Astrocyte (in vitro differentiated cells and primary cell): ENCODE data around the gene HLCS. TPM values are rescaled to one million over a fixed set of nuclear protein-coding genes. Genes with fewer than 3 reads are reported as not detected.

ENCODE experiments used
- DNase-seq: peaks from one replicate; pipeline ENCODE4 v3.0.0-alpha.2; 2010; ENCODE audit warnings: low read depth
- FAIRE-seq: peaks from 2 replicates; lab custom pipeline; 2011; peaks lifted over from hg19 to GRCh38; lab: Jason Lieb, UNC
- H2AFZ ChIP-seq: 2 replicates; pipeline ENCODE4 v1.6.0; 2012; ENCODE audit warnings: low read depth, low read length, inconsistent platforms
- H3K27ac ChIP-seq: 2 replicates; pipeline ENCODE4 v1.5.1; 2011; ENCODE audit warnings: low read depth, low read length, inconsistent platforms
- H3K27me3 ChIP-seq: 2 replicates; pipeline ENCODE4 v1.6.0; 2011; ENCODE audit warnings: low read length, inconsistent platforms; ENCODE audit not compliant: insufficient read depth
- H3K36me3 ChIP-seq: 2 replicates; pipeline ENCODE4 v1.5.1; 2011; ENCODE audit warnings: low read length, inconsistent platforms; ENCODE audit not compliant: insufficient read depth
- H3K4me1 ChIP-seq: 2 replicates; pipeline ENCODE4 v1.5.1; 2011; ENCODE audit warnings: low read length, inconsistent platforms; ENCODE audit not compliant: insufficient read depth
- H3K4me2 ChIP-seq: 2 replicates; pipeline ENCODE4 v1.6.0; 2012; ENCODE audit warnings: low read length, inconsistent platforms
- H3K4me3 ChIP-seq: 2 replicates; pipeline ENCODE4 v1.5.1; 2011; ENCODE audit warnings: low read depth, mild to moderate bottlenecking, low read length, inconsistent platforms; ENCODE audit not compliant: insufficient read depth
- H3K79me2 ChIP-seq: 2 replicates; pipeline ENCODE4 v1.6.0; 2012; ENCODE audit warnings: mild to moderate bottlenecking, low read length, inconsistent platforms; ENCODE audit not compliant: insufficient read depth
- H3K9ac ChIP-seq: 2 replicates; pipeline ENCODE4 v1.6.0; 2012; ENCODE audit warnings: mild to moderate bottlenecking, low read length, inconsistent platforms
- H3K9me3 ChIP-seq: 2 replicates; pipeline ENCODE4 v1.5.1; 2012; ENCODE audit warnings: low read depth, mild to moderate bottlenecking, low read length, inconsistent platforms; ENCODE audit not compliant: insufficient read depth
- H4K20me1 ChIP-seq: 2 replicates; pipeline ENCODE4 v1.6.0; 2012; ENCODE audit warnings: low read length, inconsistent platforms; ENCODE audit not compliant: insufficient read depth
- H3K27ac Mint-ChIP-seq: one replicate; pipeline ENCODE4 v1.8.0; 2021; ENCODE audit warnings: mild to moderate bottlenecking, mixed read lengths; ENCODE audit not compliant: unreplicated experiment
- H3K27me3 Mint-ChIP-seq: one replicate; pipeline ENCODE4 v1.8.0; 2021; ENCODE audit warnings: low read depth, mixed read lengths; ENCODE audit not compliant: unreplicated experiment
- H3K36me3 Mint-ChIP-seq: one replicate; pipeline ENCODE4 v1.8.0; 2021; ENCODE audit warnings: low read depth, mixed read lengths; ENCODE audit not compliant: unreplicated experiment
- H3K4me1 Mint-ChIP-seq: one replicate; pipeline ENCODE4 v1.8.0; 2021; ENCODE audit warnings: low read depth, mixed read lengths; ENCODE audit not compliant: unreplicated experiment
- H3K4me3 Mint-ChIP-seq: one replicate; pipeline ENCODE4 v1.8.0; 2021; ENCODE audit warnings: mild to moderate bottlenecking, moderate library complexity, mixed read lengths; ENCODE audit not compliant: unreplicated experiment
- H3K9me3 Mint-ChIP-seq: one replicate; pipeline ENCODE4 v1.8.0; 2021; ENCODE audit warnings: mild to moderate bottlenecking, mixed read lengths; ENCODE audit not compliant: unreplicated experiment
- EZH2 ChIP-seq: IDR thresholded peaks from 2 replicates; pipeline ENCODE4 v1.6.1; 2012; ENCODE audit warnings: mild to moderate bottlenecking, low read length, inconsistent platforms; ENCODE audit not compliant: insufficient read depth
- total RNA-seq: library from RNA; stranded (reverse); gene quantifications from 2 replicates; pipeline ENCODE4 v1.2.1, GENCODE V29; 2021
- TF ChIP-seq, protein P1 (sequence below): IDR thresholded peaks from 2 replicates; pipeline ENCODE4 v1.5.1; 2011; ENCODE audit warnings: low read depth, mild to moderate bottlenecking, inconsistent platforms, low read length, moderate library complexity; ENCODE audit not compliant: insufficient read depth

Gene HLCS
- total RNA-seq, 1 donor from 2014 or later = 20.9 TPM

DNA sequence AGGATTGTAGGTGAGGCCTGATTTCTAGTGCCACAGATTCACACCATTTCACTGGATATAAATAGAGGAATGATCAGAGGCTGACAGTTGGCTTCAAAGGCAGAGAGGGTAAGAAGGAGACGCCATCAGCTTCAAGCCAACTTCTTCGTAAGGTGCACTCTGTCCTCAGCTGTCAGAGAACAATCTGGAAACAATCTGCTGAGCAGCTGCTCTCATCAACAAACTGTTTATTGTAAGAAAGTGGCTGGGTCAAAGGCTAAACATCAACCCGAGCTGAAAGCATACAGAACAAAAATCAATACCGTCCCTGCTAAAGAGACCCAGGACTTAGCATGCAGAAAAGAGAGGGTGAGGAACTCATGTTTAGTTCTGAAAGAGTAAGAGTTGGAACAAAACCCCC is 48.2 kb downstream of the HLCS start:
- FAIRE-seq (no peak), DNase-seq (no peak)
- Histone ChIP-seq H3K4me2 (no peak overlapping the region), H3K27ac (no peak overlapping the region), H3K4me3 (no peak overlapping the region), H3K79me2 (peaks cover 4% of the 10 kb centered on the region), H3K9me3 (no peaks in the 10 kb centered on the region), H3K27me3 (no peaks in the 10 kb centered on the region), H3K36me3 (no peaks in the 10 kb centered on the region), H3K9ac (no peak overlapping the region), H3K4me1 (peaks cover 4% of the 10 kb centered on the region), H2AFZ (no peak overlapping the region), H4K20me1 (peaks cover 4% of the 10 kb centered on the region)
- no peaks in the 10 kb centered on the region for H3K27me3 Mint-ChIP-seq
- no peak overlapping the region for H3K4me3 Mint-ChIP-seq
- H3K9me3 Mint-ChIP-seq = no peaks in the 10 kb centered on the region
- H3K27ac Mint-ChIP-seq = no peak overlapping the region
- peaks cover 7% of the 10 kb centered on the region for H3K36me3 Mint-ChIP-seq
- TF ChIP-seq EZH2 = no peak
- TF ChIP-seq, protein P1, sequence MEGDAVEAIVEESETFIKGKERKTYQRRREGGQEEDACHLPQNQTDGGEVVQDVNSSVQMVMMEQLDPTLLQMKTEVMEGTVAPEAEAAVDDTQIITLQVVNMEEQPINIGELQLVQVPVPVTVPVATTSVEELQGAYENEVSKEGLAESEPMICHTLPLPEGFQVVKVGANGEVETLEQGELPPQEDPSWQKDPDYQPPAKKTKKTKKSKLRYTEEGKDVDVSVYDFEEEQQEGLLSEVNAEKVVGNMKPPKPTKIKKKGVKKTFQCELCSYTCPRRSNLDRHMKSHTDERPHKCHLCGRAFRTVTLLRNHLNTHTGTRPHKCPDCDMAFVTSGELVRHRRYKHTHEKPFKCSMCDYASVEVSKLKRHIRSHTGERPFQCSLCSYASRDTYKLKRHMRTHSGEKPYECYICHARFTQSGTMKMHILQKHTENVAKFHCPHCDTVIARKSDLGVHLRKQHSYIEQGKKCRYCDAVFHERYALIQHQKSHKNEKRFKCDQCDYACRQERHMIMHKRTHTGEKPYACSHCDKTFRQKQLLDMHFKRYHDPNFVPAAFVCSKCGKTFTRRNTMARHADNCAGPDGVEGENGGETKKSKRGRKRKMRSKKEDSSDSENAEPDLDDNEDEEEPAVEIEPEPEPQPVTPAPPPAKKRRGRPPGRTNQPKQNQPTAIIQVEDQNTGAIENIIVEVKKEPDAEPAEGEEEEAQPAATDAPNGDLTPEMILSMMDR = no peak
- peaks cover 12% of the 10 kb centered on the region for H3K4me1 Mint-ChIP-seq

- no peaks in the 10 kb centered on the region for H3K9me3 Mint-ChIP-seq
- FAIRE-seq (no peak), DNase-seq (peak; percentile 35)
- peaks cover 7% of the 10 kb centered on the region for H3K36me3 Mint-ChIP-seq
- Histone ChIP-seq H3K9ac (peak overlapping the region; percentile 55), H3K4me3 (no peak overlapping the region), H2AFZ (no peak overlapping the region), H3K9me3 (no peaks in the 10 kb centered on the region), H3K27ac (no peak overlapping the region), H3K79me2 (peaks cover 4% of the 10 kb centered on the region), H3K4me1 (peaks cover 4% of the 10 kb centered on the region), H4K20me1 (peaks cover 3% of the 10 kb centered on the region), H3K27me3 (no peaks in the 10 kb centered on the region), H3K36me3 (no peaks in the 10 kb centered on the region), H3K4me2 (no peak overlapping the region)
- H3K27ac Mint-ChIP-seq = no peak overlapping the region
- TF ChIP-seq, protein P1 = peak; percentile 75
- TF ChIP-seq EZH2 = no peak
- no peaks in the 10 kb centered on the region for H3K27me3 Mint-ChIP-seq
- H3K4me3 Mint-ChIP-seq = no peak overlapping the region
- peaks cover 9% of the 10 kb centered on the region for H3K4me1 Mint-ChIP-seq
Measured at GRCh38 chr21:36917471-36918158, 48.9 kb downstream of the HLCS start.

DNA sequence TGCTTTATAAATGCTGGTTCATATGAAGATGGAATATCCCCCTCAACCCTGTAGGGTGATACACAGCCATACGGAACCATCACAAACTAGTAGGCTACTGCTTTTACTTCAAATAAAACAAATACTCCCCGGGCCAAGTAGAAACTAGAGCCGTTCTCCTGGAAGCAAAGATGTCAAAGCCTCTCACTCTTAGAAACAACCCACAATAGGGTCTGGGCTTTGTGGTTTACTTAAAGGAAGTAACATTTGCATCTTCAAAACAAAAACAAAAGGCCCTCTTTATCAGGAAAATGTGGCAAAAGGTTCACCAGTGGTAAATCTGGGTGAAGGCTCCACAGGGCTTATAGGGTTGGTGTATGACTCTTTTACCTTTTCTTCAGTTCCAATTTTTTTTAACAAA is 49.8 kb downstream of the HLCS start:
- Histone ChIP-seq H3K79me2 (peaks cover 3% of the 10 kb centered on the region), H4K20me1 (no peaks in the 10 kb centered on the region), H3K9me3 (no peaks in the 10 kb centered on the region), H3K4me3 (no peak overlapping the region), H3K27ac (no peak overlapping the region), H3K27me3 (no peaks in the 10 kb centered on the region), H3K36me3 (no peaks in the 10 kb centered on the region), H3K9ac (peak overlapping the region; percentile 55), H3K4me2 (no peak overlapping the region), H2AFZ (no peak overlapping the region), H3K4me1 (peaks cover 4% of the 10 kb centered on the region)
- Mint-ChIP-seq H3K36me3 (peaks cover 5% of the 10 kb centered on the region), H3K4me3 (no peak overlapping the region), H3K27ac (no peak overlapping the region), H3K27me3 (no peaks in the 10 kb centered on the region), H3K9me3 (no peaks in the 10 kb centered on the region), H3K4me1 (peaks cover 9% of the 10 kb centered on the region)
- DNase-seq (no peak), FAIRE-seq (no peak)
- no peak for TF ChIP-seq EZH2
- TF ChIP-seq, protein P1 = no peak
